Activated CD4-positive, alpha-beta T cell treated with anti-CD3 and anti-CD28 coated beads, Interleukin-2, amount 10 ng/mL, durations not matched to agents 24 days and 14 days (primary cell): ENCODE data around the gene GOLGA6C. TPM values are rescaled to one million over a fixed set of nuclear protein-coding genes. Genes with fewer than 3 reads are reported as not detected.
A peak's percentile ranks its signal among the peaks of the same experiment; 100 is the strongest.
"Not testable (repeated sequence)": the region's sequence is repeated elsewhere in the genome, so short reads cannot be mapped to it uniquely, and the experiment has no call there.

Source experiments
- DNase-seq: peaks from one replicate; pipeline ENCODE4 v3.0.0; 2022
- H3K27ac Mint-ChIP-seq: one replicate; pipeline ENCODE4 v1.8.0; 2022; ENCODE audit warnings: mild to moderate bottlenecking, mixed read lengths
- H3K27me3 Mint-ChIP-seq: one replicate; pipeline ENCODE4 v1.8.0; 2022; ENCODE audit warnings: mixed read lengths
- H3K36me3 Mint-ChIP-seq: one replicate; pipeline ENCODE4 v1.8.0; 2022; ENCODE audit warnings: low read depth, mild to moderate bottlenecking, mixed read lengths
- H3K4me1 Mint-ChIP-seq: one replicate; pipeline ENCODE4 v1.8.0; 2021; ENCODE audit warnings: mixed read lengths
- H3K4me3 Mint-ChIP-seq: one replicate; pipeline ENCODE4 v1.8.0; 2022; ENCODE audit warnings: mild to moderate bottlenecking, moderate library complexity, mixed read lengths
- H3K9me3 Mint-ChIP-seq: one replicate; pipeline ENCODE4 v1.8.0; 2021; ENCODE audit warnings: mixed read lengths
- intact Hi-C: fragments of 100-400 bp; cut with micrococcal nuclease; formaldehyde crosslinking; loops from one replicate; pipeline ENCODE4 v1.15.1; 2023
- total RNA-seq: library from RNA; stranded (reverse); gene quantifications from 2 replicates; pipeline ENCODE4 v1.2.3, GENCODE V29; 2022

Gene GOLGA6C
- total RNA-seq, 1 donor from 2014 or later: not detected

GRCh38 chr15:75258620-75259343 is 648 bp downstream of the GOLGA6C start:
- H3K4me1 Mint-ChIP-seq, H3K27ac Mint-ChIP-seq, H3K27me3 Mint-ChIP-seq, intact Hi-C loops, H3K36me3 Mint-ChIP-seq, H3K9me3 Mint-ChIP-seq, DNase-seq, H3K4me3 Mint-ChIP-seq: not testable (repeated sequence)

GRCh38 chr15:75259873-75260272 is 1.7 kb downstream of the GOLGA6C start:
- H3K9me3 Mint-ChIP-seq, H3K36me3 Mint-ChIP-seq, H3K27ac Mint-ChIP-seq, intact Hi-C loops, H3K4me3 Mint-ChIP-seq, DNase-seq, H3K27me3 Mint-ChIP-seq, H3K4me1 Mint-ChIP-seq: not testable (repeated sequence)

GRCh38 chr15:75273751-75274359 is 15.7 kb downstream of the GOLGA6C start:
- H3K27ac Mint-ChIP-seq, H3K27me3 Mint-ChIP-seq, H3K4me1 Mint-ChIP-seq, H3K36me3 Mint-ChIP-seq, intact Hi-C loops, H3K9me3 Mint-ChIP-seq, H3K4me3 Mint-ChIP-seq: not testable (repeated sequence)
- peak; percentile 57 for DNase-seq

- H3K4me3 Mint-ChIP-seq, H3K27me3 Mint-ChIP-seq, intact Hi-C loops, H3K36me3 Mint-ChIP-seq, H3K4me1 Mint-ChIP-seq, H3K27ac Mint-ChIP-seq, H3K9me3 Mint-ChIP-seq: not testable (repeated sequence)
- DNase-seq: peak; percentile 95
Measured at GRCh38 chr15:75274509-75275107, 16.5 kb downstream of the GOLGA6C start.

- H3K27me3 Mint-ChIP-seq, H3K36me3 Mint-ChIP-seq, intact Hi-C loops, H3K9me3 Mint-ChIP-seq, H3K27ac Mint-ChIP-seq, H3K4me1 Mint-ChIP-seq, H3K4me3 Mint-ChIP-seq: not testable (repeated sequence)
- peak; percentile 68 for DNase-seq
Measured at GRCh38 chr15:75275617-75276016, 17.5 kb downstream of the GOLGA6C start.

GRCh38 chr15:75278497-75278896 is 20.4 kb downstream of the GOLGA6C start:
- H3K36me3 Mint-ChIP-seq, intact Hi-C loops, H3K9me3 Mint-ChIP-seq, H3K27me3 Mint-ChIP-seq, H3K4me1 Mint-ChIP-seq, H3K27ac Mint-ChIP-seq, H3K4me3 Mint-ChIP-seq: not testable (repeated sequence)
- peak; percentile 62 for DNase-seq

- intact Hi-C loops, H3K36me3 Mint-ChIP-seq, H3K4me1 Mint-ChIP-seq, DNase-seq, H3K9me3 Mint-ChIP-seq, H3K27me3 Mint-ChIP-seq, H3K4me3 Mint-ChIP-seq, H3K27ac Mint-ChIP-seq: not testable (repeated sequence)
Measured at GRCh38 chr15:75282572-75282971, 24.4 kb downstream of the GOLGA6C start, which contains the start of gene GOLGA6D. Gene GOLGA6D (plus strand): TSS chr15:75282835. CDS start chr15:75282876, 41 bp downstream.

GRCh38 chr15:75284152-75284551 is 26.0 kb downstream of the GOLGA6C start:
- H3K4me1 Mint-ChIP-seq, H3K36me3 Mint-ChIP-seq, intact Hi-C loops, H3K9me3 Mint-ChIP-seq, DNase-seq, H3K4me3 Mint-ChIP-seq, H3K27ac Mint-ChIP-seq, H3K27me3 Mint-ChIP-seq: not testable (repeated sequence)

- peak; percentile 38 for DNase-seq
- H3K9me3 Mint-ChIP-seq, H3K4me3 Mint-ChIP-seq: not testable (repeated sequence)
Measured at GRCh38 chr15:75293660-75294059, 35.5 kb downstream of the GOLGA6C start.

GRCh38 chr15:75298541-75299310 is 40.6 kb downstream of the GOLGA6C start:
- DNase-seq, H3K4me1 Mint-ChIP-seq, H3K36me3 Mint-ChIP-seq, H3K4me3 Mint-ChIP-seq, H3K27ac Mint-ChIP-seq, H3K9me3 Mint-ChIP-seq, intact Hi-C loops, H3K27me3 Mint-ChIP-seq: not testable (repeated sequence)

More at GRCh38 chr15:75293660-75294059, 35.5 kb downstream of the GOLGA6C start:
- H3K4me1 Mint-ChIP-seq, H3K27ac Mint-ChIP-seq, H3K36me3 Mint-ChIP-seq, intact Hi-C loops, H3K27me3 Mint-ChIP-seq: not testable (repeated sequence)

GRCh38 chr15:75299311-75299688 is 41.2 kb downstream of the GOLGA6C start:
- peaks cover 15% of the 10 kb centered on the region for H3K27me3 Mint-ChIP-seq
- intact Hi-C loops, H3K36me3 Mint-ChIP-seq, H3K4me1 Mint-ChIP-seq, H3K4me3 Mint-ChIP-seq, H3K9me3 Mint-ChIP-seq, H3K27ac Mint-ChIP-seq: not testable (repeated sequence)
- DNase-seq: peak; percentile 90

- H3K4me1 Mint-ChIP-seq, H3K27ac Mint-ChIP-seq, DNase-seq, H3K9me3 Mint-ChIP-seq, H3K36me3 Mint-ChIP-seq, intact Hi-C loops, H3K4me3 Mint-ChIP-seq: not testable (repeated sequence)
- H3K27me3 Mint-ChIP-seq: peaks cover 21% of the 10 kb centered on the region
Measured at GRCh38 chr15:75300026-75300425, 41.9 kb downstream of the GOLGA6C start.

GRCh38 chr15:75302318-75302717 is 44.2 kb downstream of the GOLGA6C start:
- Mint-ChIP-seq H3K27ac (no peak overlapping the region), H3K27me3 (peaks cover 34% of the 10 kb centered on the region), H3K4me1 (no peaks in the 10 kb centered on the region), H3K36me3 (no peaks in the 10 kb centered on the region), H3K4me3 (no peak overlapping the region), H3K9me3 (no peaks in the 10 kb centered on the region)
- DNase-seq: no peak
- intact Hi-C loops: no loop called here

GRCh38 chr15:75302753-75303152 is 44.6 kb downstream of the GOLGA6C start:
- H3K9me3 Mint-ChIP-seq: not testable (repeated sequence)

More at GRCh38 chr15:75302753-75303152, 44.6 kb downstream of the GOLGA6C start:
- H3K27ac Mint-ChIP-seq, H3K4me1 Mint-ChIP-seq, H3K36me3 Mint-ChIP-seq, H3K4me3 Mint-ChIP-seq, intact Hi-C loops, DNase-seq: not testable (repeated sequence)
- peaks cover 36% of the 10 kb centered on the region for H3K27me3 Mint-ChIP-seq
